SIG-M5 treated with dmso at 0.1 percent for 504 hours (cell line): ENCODE data around the gene CAP2.
"Not testable (repeated sequence)": the region's sequence is repeated elsewhere in the genome, so short reads cannot be mapped to it uniquely, and the experiment has no call there.

Experiments
- DNase-seq: peaks from one replicate; lab custom pipeline; 2025; ENCODE audit not compliant: unreplicated experiment; lab: John Stamatoyannopoulos, UW

CAP2 gene

DNA sequence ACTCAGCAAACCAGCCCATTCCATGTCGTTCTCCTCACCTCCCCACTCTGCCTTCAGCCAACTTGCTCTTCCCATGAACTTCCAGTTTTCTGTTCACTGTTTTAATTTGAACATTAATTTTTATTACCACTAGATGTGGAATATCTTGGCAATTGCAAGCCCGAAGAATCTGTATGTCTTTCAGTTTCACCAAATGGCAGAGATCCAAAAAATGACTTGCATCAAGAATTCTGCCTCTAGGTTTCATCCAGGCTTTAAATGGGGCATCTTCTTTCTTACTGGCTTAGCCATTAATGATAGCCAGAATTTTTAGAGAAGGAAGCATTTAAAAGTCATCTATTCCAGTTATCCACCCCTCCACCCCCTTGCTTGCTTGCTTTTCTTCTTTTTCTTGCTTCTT, 39.0 kb downstream of the CAP2 start:
- no peak for DNase-seq

DNA sequence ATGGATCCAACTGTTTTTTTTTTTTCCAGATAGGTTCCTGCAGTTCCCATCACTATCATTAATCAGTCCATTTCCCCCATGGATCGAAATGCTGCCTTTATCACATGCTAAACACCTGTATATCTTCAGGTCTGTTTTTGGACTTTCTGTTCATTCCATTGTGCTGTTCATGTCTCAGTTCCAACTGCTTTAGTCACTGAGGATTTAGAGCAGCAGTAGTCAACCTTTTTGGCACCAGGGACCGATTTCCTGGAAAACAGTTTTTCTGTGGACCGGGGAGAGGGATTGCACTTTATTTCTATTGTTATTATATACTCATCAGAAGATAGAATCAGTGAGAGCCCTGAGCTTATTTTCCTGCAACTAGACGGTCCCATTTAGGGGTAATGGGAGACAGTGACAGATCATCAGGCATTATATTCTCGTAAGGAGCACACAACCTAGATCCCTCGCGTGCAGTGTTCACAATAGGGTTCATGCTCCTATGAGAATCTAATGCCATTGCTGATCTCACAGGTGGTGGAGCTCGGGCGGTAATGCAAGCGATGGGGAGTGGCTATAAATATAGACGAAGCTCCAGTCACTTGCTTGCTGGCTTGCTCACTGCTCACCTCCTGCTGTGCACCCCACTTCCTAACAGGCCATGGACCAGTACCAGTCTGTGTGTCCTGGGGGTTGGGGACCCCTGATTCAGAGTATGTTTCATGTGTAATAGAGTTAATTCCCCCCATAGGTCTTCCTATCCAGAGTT, 46.0 kb downstream of the CAP2 start:
- DNase-seq: no peak

DNA sequence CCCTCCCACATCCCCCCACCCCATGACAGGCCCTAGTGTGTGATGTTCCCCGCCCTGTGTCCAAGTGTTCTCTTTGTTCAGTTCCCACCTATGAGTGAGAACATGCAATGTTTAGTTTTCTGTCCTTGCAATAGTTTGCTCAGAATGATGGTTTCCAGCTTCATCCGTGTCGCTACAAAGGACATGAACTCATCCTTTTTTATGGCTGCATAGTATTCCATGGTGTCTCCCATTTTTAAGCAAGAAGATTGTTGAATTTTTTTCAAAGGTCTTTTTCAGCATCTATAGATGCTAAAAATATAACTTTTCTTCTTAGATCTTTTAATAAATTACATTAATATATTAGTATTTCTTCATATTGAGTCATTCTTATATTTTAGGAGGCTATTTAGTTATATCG, 47.4 kb downstream of the CAP2 start:
- DNase-seq: not testable (repeated sequence)

DNA sequence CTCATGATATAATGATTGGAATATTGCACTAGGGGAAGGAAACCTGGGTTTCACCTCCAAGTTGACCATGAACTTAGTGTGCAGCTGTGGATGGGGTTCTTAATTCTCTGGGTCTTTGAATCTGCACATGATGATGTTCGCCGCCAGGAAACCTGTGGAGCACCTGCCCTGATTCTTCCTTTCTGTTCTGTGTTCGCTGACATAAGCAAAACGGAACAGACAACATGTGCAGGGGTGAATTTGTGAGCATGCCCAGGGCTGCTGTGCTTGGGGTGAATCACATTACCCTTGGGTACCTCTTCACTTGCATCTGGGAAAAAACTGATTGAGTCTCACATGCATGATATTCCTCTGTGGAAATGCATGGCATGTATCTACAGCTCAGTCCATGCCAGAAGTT, 48.8 kb downstream of the CAP2 start:
- DNase-seq: no peak

DNA sequence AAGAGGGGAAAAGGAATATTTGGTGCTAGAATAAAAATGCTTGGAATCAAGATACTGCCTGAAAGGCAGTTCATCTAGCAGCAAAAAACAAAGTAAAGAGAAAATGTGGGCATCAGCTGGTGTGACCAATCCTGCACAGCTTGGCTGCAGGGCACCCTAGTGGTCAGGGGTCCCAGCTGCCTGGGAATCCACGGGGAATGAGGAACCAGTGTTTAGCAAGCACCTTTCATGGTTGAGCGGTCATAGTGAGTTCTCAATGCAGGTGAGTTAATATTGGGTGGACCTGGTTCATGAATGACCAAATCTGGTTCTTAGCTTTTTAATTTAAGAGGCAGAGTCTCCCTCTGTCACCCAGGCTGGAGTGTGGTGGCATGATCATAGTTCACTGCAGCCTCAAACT, 53.3 kb downstream of the CAP2 start:
- DNase-seq: no peak

DNA sequence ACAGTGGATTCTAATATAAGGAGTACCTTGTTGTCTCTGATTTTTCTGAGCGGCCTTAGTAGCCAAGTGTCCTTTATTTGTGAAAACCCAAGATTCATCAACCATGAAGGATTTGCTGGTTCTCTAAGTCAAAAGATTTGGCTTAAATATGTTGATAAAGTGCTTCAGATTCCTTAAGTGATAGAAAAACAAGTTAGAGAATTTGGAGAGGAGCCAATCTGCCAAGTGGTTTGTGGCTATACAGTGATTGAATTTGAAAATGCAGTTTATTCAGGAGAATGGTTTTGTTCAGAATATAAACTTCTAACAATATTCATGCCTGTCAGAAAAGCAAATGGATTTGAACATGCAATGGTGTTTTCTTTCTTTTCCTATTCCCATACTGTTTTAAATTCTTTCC, 54.8 kb downstream of the CAP2 start:
- no peak for DNase-seq

DNA sequence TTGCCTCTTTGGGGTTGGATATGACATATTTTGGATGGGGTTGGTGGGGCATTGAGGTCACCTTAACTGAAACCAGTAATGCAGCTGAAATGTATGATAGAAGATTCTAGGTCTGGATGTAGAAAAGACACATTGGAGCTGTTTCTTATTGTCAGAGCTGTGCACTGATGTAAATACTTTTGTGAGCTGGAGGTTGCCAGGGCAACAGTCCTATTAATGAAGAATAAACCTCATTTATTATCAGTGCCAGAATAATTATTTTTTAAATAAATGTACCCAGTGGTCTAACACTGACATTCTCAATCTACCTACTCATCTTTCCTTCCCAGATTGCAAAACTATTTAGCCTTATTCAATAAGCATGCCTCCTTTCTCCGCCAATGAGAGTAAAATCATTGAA, 57.0 kb downstream of the CAP2 start:
- DNase-seq: no peak

DNA sequence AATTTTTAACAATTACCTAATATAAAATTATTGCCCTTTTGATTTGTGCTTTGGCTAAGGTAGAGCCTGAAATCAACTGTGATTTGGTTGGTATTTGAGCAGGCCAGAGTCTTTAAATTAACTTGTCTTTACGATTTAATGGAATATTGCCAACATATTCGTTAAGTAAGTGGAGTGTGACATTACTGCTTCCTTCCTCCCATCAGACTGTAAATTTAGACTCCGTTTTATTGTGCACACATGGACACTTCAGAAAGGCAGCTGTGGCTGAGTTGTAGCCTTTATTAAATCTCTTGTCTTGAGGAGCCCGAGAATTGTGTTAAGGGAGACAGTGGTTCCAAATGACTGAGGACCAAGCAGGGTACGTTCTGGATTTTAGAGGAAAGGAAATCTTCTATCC, 57.4 kb downstream of the CAP2 start:
- no peak for DNase-seq

DNA sequence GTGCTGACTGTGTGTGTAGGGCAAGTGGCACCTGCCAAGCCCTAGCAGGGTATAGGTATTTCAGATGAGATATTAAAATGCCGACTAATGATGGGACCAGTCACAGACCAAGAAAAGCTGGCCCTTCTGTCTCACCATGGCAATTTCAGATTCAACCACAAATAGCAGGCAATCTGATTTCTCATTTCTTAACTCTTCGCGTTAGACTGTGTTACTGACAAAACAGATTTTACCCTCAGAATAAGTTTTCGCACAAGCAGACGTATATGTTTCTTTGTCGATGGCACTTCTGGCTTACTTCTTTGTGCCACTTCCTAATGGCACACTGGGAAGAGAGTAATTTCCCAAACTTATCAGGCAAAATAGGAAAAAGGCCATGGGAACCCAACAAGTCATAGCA, 58.7 kb downstream of the CAP2 start:
- DNase-seq: no peak

DNA sequence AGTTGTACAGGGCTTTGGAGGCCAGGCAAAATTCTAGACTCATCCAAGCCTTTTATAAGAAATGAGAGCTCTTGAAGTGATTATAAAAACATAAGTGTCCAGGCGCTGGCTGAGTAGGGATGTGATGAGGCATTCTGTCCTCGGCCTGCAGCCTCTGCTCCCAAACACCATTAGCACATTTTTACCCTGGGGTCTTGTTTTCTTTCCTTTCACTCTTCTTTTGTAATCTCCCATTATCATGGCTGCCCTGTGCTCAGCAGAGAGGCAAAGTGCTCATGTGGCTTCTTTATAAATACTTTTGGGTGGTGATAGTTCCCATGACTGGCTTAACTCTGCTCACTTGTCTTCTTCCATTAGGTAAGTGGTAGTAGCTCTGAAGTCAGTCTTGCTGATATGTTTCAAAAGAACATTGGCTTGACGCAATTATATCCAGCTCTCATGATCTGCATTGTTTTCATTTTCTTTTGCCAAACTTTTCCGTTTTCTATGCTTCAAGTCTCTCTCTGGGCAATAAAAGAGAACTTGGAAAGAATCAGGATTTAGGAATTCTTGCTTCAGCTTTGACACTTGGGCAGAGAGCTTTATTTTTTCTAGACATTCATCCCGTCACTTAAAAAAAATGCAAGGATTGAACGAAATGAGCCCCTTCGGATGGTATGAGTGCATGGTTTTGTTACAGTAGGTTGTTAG, 61.1 kb downstream of the CAP2 start:
- no peak for DNase-seq

DNA sequence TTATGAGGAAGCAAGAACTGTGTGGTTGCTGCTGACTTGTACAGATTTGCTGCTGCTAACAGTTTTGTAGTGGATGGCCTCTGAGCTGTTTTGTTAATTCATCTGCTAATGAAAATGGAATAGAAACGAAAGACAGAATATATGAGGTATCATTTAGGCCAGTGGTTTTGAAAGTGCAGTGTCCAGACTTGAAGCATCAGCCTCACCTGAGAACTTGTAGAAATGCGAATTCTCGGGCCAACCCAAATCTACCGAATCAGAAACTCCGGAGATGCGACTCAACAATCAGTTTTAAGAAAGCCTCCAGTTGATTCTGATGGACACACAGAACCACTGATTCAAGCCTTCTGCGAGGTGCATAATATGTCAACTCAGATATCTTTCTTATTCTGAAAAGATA, 62.5 kb downstream of the CAP2 start:
- no peak for DNase-seq

DNA sequence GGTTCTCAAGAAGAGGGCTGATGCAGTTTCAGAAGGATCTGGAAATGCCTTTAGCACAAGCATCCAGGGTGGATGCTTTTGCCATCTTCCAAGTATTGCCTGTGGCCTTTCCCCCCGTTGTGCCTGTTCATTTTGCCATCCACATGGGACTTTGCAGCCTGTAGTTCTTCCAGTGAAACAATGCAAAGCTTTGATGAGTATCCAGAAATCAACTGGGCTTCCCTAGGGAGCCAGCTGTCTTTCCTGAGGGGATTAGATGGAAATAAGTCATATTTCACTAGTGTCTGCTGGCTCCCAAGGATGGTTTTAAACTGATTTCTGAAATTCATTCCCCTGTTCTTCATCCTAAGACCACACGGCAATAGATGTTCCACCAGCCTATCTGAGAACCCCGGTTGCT, 63.3 kb downstream of the CAP2 start:
- DNase-seq: no peak

DNA sequence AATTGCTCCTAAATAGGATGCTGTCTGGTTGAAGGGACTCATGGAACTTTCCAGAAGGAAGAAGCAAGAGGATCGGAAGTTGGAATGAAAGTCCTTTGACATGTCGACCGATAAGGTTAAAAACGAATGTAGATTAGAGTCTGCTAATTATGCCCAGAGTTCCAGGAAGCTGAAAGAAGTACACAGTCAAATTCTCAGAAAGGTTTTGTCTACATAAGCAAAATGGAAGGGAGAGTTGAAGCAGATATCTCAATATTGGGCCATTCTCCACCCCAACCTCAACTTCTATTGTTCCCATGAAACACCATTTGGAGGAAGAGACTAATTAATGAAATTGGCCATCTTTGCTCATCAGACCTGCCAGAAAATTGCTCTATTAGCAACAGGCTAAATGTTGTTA, 64.0 kb downstream of the CAP2 start:
- DNase-seq: no peak

DNA sequence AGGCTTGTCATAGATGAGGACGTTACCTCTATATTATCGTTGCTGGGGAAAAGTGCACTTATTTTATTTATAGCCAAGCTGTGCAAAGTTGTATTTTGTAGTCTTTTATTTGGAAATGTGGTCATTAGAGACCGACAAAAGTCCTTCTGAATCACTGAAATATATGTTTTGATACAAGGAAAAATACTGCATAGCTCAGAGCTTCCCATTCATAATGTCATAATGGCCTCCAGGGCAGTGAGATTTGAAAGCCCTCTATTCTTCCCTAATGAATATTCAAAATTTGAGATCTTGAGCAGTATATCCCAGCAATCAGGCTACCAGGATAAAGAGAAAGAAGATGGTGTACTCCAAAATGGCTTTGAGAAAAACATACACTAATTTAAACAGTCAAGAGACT, 64.6 kb downstream of the CAP2 start:
- DNase-seq: no peak

DNA sequence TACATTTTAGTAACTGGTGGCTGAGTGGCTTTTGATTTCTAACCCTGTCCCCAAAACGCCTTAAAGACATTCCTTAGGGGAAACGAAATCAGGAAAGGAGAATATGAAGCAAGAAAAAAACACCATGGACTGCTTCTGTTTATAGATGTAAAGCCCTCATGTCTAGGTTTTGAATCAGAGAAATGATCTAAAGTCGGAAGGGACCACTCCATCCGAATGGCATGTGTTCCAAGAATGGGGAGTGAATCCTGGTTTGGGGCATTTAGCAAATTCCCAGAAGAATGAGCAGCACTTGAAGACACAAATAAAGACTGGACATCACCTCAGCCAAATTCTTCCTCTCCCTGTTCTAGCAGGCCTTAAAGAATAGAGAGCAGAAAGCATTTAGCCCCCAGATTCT, 65.6 kb downstream of the CAP2 start:
- no peak for DNase-seq

DNA sequence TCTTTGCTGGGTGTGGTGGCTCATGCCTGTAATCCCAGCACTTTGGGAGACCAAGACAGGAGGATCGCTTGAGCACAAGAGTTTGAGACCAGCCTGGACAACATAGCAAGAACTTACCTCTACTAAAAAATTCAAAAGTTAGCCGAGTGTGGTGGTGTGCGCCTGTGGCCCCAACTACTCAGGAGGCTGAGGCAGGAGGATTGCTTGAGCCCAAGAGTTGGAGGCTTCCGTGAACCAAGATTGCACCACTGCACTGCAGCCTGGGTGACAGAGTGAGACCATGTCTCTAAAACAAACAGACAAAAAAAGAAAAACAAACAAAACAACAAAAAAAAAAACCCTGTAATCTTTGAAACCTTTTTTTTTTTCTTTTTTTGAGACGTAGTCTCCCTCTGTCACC, 67.5 kb downstream of the CAP2 start:
- DNase-seq: no peak

DNA sequence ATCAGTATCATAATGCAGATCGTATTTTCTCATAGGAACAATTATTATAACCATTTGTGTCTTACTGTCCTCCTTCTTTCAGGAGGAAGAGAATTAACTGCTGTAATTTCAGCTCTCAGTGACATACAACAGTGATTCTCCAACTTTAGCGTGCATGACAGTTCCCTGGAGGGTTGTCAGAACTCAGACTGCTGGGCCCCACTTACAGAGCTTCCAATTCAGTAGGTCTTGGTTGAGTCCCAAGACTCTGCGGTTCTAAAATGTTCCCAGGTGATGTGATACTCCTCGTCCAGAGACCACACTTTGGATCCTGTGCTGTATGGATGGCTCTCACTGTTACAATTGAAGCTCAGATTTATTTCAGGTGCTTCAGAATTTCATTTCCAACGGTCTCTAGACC, 72.8 kb downstream of the CAP2 start:
- no peak for DNase-seq

DNA sequence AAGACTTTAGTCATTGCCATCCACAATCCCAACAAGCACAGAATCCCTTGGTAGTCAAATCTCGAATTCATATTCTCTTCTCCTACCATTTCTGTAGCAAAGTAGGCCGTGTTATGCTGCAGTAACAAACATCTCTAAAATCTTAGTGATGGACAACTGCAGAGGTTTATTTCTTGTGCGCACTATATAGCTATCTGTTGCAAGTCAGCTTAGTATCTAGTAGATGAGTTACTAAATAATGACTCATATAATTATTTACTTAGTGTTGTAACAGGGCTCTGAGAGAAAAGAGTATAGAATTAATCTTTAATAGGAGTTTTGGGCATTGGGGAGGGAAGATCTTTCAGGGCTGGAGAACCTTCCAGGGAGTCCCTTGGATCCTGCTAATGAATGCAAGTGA, 73.3 kb downstream of the CAP2 start:
- DNase-seq: no peak

DNA sequence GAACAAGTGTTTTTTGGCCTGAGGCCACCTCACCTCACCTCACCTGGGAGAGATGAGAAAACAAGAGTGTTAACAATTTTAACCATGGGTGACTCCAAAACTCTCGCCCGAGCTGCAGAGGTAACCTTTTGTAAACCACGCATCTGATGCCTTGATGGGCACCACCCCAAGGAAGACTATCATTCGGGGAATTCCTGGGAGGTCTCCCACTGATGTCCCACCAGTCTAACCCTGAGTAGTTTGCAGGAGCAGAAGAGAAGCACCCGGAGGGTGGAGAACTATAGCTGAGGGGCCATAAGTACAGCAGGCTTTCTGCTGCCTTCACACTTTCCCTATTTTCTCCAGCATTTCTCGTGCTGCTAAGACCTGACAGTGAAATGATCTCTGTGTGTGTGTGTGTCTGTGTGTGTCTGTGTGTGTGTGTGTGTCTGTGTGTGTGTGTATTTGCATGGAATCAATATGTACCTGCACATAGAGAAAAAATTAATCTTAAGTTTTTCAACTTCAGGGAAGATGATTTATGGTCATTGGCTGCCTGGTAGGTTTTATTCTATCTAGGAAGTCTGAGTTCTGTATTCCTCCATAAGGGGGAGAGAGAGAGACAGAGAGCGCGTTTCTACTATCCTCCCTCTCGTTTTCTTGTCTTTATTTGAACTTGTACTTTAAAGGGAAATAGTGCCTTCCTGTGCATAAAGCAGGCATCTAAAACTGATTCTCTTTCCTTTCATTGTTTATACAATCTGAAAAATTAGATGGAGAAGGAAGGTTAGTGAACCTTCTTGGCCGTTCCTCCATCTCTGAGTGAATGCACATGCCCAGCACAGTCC, 75.8 kb downstream of the CAP2 start:
- no peak for DNase-seq

DNA sequence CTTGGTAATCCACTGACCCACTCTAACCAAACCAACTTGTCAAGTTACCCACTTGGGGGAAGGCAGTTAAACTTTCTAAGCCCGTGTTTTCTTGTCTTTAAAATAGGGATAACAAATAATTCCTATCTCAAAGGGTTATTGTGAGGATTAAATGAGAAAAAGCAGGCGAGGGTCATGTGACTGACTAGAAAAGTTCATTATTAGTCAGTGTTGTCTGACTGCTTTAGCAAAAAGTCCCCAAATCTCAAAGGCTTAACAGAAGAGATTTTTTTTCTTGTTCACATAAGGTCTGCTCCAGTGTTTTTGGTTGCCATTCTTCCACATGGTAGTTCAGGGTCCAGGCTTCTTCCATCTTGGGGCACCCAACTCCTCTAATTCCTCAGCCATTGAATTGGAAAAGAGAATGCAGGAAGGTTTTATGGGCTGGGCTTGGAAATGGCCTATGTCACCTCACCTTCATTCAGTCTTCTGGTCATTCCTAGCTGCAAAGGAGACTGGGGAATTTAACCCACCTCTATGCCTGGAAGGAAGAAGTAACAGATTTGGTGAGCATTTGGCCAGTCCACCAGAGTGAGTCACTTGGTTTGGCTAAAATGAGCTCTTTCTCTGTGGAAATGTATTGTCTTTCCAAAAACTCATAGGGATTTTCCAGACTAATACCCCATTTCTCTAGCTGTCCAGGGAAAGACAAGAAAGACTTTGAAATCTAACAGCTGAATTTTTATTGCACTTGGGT, 77.0 kb downstream of the CAP2 start:
- DNase-seq: no peak

DNA sequence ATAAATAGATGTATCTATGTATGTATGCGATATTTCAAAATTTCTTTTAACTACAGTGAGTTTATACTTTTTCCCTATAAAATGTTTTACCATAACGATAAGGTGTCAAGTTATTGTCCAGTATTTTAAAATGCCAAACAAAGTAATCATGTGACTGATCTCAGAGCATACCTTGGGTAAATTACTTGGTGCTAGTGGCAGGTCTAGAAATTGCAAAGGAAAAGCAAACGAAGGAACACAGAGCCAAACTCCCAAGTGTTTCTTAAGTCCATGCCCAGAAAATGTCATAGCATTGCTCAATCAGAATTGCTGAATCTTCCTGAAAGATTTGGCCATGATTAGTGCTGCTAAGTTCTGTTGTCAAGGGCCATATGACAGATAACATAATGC, 77.5 kb downstream of the CAP2 start:
- no peak for DNase-seq
